Peyer's patch (tissue), 4 donors: ENCODE measurements around the gene GRAMD2A.

Experiments used
- POLR2A ChIP-seq, 2 donors: fragments of 450-650 bp; IDR thresholded peaks; one replicate each; pipeline ENCODE4 v1.5.1; 2017; ENCODE audit warnings: antibody characterized with exemption in 2 of 2, mild to moderate bottlenecking in 2 of 2, moderate library complexity in 2 of 2
- TF ChIP-seq, protein P1 (sequence below), 6 experiments: fragments of 450-650 bp in 4 of 6; fragments of 200-600 bp in 2 of 6; sonication (generic) in 1 of 6; IDR thresholded peaks; one replicate each; pipeline ENCODE4 v1.5.1; 2017 to 2019; ENCODE audit warnings: antibody characterized with exemption in 6 of 6, mild to moderate bottlenecking in 3 of 6, moderate library complexity in 1 of 6

DNA sequence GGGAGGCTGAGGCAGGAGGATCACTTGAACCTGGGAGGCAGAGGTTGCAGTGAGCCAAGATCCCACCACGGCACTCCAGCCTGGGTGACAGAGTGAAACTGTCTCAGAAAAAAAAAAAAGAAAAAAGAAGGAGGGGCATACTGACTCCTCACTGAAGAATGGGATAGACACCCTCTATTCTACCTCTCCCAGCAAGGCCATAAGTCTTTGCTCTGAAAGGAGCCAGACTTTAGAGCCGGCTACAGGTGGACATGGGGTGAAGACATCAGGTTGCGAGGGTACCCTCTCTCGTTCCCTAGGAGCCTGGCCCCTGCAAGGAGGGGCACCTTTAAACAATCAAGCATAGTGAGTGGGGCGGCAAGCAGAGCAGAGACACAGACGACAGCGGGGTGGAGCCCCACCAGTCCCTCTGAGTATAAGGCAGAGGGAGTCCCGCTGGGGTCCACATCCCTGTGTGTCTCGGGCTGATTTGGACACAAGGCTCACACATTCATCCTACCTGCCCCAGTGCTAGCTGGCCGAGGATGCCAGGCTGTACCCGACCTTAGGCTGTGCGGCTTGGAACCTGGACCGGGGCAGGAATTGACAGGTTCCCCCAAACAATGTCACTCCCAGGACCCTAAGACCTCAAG, 1.1 kb downstream of the GRAMD2A start:
- TF ChIP-seq, protein P1, sequence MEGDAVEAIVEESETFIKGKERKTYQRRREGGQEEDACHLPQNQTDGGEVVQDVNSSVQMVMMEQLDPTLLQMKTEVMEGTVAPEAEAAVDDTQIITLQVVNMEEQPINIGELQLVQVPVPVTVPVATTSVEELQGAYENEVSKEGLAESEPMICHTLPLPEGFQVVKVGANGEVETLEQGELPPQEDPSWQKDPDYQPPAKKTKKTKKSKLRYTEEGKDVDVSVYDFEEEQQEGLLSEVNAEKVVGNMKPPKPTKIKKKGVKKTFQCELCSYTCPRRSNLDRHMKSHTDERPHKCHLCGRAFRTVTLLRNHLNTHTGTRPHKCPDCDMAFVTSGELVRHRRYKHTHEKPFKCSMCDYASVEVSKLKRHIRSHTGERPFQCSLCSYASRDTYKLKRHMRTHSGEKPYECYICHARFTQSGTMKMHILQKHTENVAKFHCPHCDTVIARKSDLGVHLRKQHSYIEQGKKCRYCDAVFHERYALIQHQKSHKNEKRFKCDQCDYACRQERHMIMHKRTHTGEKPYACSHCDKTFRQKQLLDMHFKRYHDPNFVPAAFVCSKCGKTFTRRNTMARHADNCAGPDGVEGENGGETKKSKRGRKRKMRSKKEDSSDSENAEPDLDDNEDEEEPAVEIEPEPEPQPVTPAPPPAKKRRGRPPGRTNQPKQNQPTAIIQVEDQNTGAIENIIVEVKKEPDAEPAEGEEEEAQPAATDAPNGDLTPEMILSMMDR (IDR thresholded peaks at IDR 0.05) = no peak
- TF ChIP-seq POLR2A (IDR thresholded peaks at IDR 0.05) = no peak
